ENCODE results near the gene HNRNPK.

HNRNPK gene

DNA sequence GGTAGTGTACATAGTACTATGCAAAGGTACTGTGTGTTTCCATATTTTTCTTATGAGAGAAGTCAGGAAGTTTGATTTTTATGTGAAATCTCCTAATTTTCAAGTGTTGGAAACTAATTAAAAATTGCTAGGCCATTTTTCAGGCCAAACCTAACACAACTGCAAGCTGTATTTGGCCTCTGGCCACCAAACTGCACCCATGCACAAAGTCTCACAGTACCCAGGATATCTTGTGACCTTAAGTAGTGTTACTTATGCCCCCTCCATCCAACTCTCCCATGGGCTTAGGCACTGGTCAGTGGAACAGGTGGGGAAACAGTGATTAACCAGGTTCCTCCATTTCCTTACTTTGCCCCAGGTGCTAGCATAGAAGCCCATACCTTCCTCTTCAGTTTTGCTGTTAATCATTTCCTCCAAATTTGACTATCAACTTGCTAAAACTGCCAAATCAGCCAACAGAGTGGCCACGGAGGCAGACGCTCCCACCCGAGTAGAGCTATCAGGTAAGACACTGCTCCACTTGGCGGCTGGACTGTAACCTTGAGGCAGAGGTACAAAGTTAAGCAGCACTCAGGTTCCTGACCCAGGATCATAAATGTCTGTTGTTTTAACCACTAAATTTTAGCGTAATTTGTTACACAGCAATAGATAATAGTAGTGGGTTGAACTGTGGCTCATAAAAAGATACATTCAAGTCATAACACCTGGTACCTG, 39.3 kb downstream of the HNRNPK start:
- TF ChIP-seq, protein P1, sequence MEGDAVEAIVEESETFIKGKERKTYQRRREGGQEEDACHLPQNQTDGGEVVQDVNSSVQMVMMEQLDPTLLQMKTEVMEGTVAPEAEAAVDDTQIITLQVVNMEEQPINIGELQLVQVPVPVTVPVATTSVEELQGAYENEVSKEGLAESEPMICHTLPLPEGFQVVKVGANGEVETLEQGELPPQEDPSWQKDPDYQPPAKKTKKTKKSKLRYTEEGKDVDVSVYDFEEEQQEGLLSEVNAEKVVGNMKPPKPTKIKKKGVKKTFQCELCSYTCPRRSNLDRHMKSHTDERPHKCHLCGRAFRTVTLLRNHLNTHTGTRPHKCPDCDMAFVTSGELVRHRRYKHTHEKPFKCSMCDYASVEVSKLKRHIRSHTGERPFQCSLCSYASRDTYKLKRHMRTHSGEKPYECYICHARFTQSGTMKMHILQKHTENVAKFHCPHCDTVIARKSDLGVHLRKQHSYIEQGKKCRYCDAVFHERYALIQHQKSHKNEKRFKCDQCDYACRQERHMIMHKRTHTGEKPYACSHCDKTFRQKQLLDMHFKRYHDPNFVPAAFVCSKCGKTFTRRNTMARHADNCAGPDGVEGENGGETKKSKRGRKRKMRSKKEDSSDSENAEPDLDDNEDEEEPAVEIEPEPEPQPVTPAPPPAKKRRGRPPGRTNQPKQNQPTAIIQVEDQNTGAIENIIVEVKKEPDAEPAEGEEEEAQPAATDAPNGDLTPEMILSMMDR (IDR thresholded peaks at IDR 0.05) = no peak
- Histone ChIP-seq H3K9me3 (no peaks in the 10 kb centered on the region), H3K36me3 (peaks cover 18% of the 10 kb centered on the region), H3K27me3 (no peaks in the 10 kb centered on the region), H3K4me3 (ENCODE audit: low read depth in 1 of 2, low read length in 1 of 2) (no peak overlapping the region), H3K27ac (no peak overlapping the region), H3K4me1 (ENCODE audit: control insufficient read depth in 1 of 2, insufficient read depth in 1 of 2, low read depth in 1 of 2, low read length in 1 of 2) (peaks cover 21 to 22% of the 10 kb centered on the region in 2 experiments)

DNA sequence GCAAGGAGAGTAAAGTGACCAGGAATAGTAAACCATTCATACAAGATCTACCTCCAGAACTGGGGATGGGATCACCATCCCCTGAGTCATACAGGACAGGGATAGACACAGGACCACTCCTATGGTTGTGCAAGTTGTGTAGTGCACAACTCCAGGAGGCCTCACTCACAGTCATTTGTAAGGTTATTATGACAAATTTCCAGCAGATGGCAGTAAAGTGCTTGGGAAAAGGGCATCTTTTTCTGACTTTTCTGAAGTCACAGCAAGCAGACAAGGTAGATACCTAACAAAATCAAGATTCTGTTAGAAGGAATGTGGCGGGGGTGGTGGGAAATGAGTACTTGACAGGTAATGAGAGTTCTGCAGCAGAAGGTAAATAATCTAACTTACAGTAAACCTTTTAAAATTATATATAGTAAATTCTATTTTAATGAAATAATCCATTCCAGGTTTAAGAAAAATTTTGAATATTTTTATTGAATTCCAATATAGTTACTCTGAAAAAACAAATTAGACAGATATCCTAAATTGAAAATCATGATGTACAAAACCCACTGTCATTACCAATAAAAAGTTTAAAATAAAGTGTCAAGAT, 42.1 kb downstream of the HNRNPK start:
- Histone ChIP-seq H3K4me3 (ENCODE audit: low read depth in 1 of 2, low read length in 1 of 2) (no peak overlapping the region), H3K27me3 (no peaks in the 10 kb centered on the region), H3K9me3 (no peaks in the 10 kb centered on the region), H3K4me1 (ENCODE audit: control insufficient read depth in 1 of 2, insufficient read depth in 1 of 2, low read depth in 1 of 2, low read length in 1 of 2) (peaks cover 49% of the 10 kb centered on the region in 2 experiments), H3K36me3 (peaks cover 3% of the 10 kb centered on the region), H3K27ac (peak overlapping the region; percentile 48)
- TF ChIP-seq, protein P1 (IDR thresholded peaks at IDR 0.05) = peak; percentile 82

DNA sequence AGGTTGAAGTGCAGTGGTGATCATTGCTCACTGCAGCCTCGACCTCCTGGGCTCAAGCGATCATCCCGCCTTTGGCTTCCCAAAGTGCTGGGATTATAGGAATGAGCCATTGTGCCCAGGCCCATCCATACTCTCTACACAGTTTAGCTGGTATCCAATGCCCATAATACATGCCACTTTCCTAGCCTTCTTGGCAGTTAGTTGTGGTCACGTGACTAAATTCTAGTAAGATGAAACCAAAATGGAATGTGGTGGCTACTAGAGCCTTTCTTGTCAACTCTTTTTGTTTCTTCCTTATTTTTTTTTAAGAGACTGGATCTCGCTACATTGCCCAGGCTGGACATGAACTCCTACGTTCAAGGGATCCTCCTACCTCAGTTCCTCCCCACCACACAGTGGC, 43.5 kb downstream of the HNRNPK start:
- H3K27ac ChIP-seq = peak overlapping the region; percentile 89
- no peaks in the 10 kb centered on the region for H3K9me3 ChIP-seq
- H3K27me3 ChIP-seq = no peaks in the 10 kb centered on the region
- H3K36me3 ChIP-seq = no peaks in the 10 kb centered on the region
- peaks cover 60 to 61% of the 10 kb centered on the region in 2 experiments for H3K4me1 ChIP-seq (ENCODE audit: control insufficient read depth in 1 of 2, insufficient read depth in 1 of 2, low read depth in 1 of 2, low read length in 1 of 2)
- TF ChIP-seq, protein P1 (IDR thresholded peaks at IDR 0.05) = no peak
- H3K4me3 ChIP-seq (ENCODE audit: low read depth in 1 of 2, low read length in 1 of 2) = no peak overlapping the region

DNA sequence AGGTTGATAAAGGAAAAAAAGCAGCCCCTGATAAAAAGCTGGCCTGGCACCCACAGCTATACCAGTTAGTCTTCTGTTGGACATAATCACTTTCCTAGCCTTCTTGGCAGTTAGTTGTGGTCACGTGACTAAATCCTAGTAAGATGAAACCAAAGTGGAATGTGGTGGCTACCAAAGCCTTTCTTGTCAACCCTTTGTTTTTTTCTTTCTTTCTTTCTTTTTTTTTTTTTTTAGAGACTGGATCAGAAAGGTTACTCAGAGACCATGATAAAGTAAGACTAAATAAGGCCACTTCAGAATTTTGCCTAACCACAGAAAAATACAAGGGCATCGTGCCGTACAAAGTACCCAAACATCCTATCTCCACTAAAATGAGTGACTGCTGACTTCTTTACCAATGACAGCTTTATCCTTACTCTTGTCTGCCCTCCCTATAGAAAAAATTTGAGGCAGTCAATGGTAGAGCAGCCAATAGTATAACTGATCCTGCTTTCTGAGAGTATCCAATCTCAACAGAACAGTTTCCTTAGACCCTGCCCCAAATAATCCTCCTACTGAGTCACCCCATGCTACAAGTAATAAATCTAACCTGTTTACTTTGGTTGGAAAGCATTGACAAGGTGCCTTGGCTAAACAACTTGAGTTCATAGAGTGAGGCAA, 44.6 kb downstream of the HNRNPK start:
- Histone ChIP-seq H3K36me3 (no peaks in the 10 kb centered on the region), H3K9me3 (no peaks in the 10 kb centered on the region), H3K27ac (peak overlapping the region; percentile 89), H3K4me1 (ENCODE audit: control insufficient read depth in 1 of 2, insufficient read depth in 1 of 2, low read depth in 1 of 2, low read length in 1 of 2) (peaks cover 60 to 61% of the 10 kb centered on the region in 2 experiments), H3K27me3 (no peaks in the 10 kb centered on the region), H3K4me3 (ENCODE audit: low read depth in 1 of 2, low read length in 1 of 2) (peak overlapping the region; percentile 52 to 53)
- TF ChIP-seq, protein P1 (IDR thresholded peaks at IDR 0.05) = no peak

DNA sequence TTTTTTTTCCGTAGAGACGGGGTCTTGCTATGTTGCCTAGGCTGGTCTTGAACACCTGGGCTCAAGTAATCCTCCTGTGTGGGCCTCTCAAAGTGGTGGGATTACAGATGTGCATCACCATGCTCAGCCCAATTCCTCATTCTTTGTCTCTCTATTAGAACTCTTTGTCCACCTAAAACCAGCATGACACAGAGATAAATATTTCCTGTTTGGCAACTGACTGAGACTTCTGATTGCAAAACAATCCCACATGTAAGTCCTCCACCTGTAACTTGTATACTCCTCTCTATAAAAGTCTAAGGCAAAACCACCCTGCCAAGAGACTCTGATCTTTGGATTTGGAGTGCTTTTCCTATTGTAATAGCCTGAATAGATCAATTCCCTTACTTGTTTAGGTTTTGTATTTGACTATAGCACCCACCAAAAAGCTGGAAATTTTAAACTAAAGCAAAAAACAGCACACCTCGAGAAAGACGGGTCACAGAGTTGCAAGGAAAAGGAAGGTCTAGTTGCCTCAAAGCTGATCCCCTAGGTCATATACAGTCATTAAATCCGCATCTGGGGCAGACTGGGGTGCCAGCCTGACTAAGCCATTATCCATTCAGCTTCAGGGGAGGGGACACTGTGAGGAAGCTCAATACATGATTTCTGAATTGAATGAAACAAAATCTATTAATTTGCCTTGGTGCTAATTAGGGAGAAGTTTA, 45.3 kb downstream of the HNRNPK start:
- peak overlapping the region; percentile 52 to 53 for H3K4me3 ChIP-seq (ENCODE audit: low read depth in 1 of 2, low read length in 1 of 2)
- TF ChIP-seq, protein P1 (IDR thresholded peaks at IDR 0.05) = no peak
- peaks cover 60 to 61% of the 10 kb centered on the region in 2 experiments for H3K4me1 ChIP-seq (ENCODE audit: control insufficient read depth in 1 of 2, insufficient read depth in 1 of 2, low read depth in 1 of 2, low read length in 1 of 2)
- peak overlapping the region; percentile 89 for H3K27ac ChIP-seq
- H3K27me3 ChIP-seq = no peaks in the 10 kb centered on the region
- H3K9me3 ChIP-seq = no peaks in the 10 kb centered on the region
- no peaks in the 10 kb centered on the region for H3K36me3 ChIP-seq

Data from neutrophil (primary cell).